Activated gamma-delta T cell treated with Interleukin-2 at 50 U/mL for 16 hours (primary cell): ENCODE measurements around the gene SNAPC1.
"Not testable (repeated sequence)": the region's sequence is repeated elsewhere in the genome, so short reads cannot be mapped to it uniquely, and the experiment has no call there.

ENCODE experiments used
- DNase-seq: peaks from one replicate; pipeline ENCODE4 v3.0.0-alpha.2; 2020

Gene SNAPC1

GRCh38 chr14:61750708-61751474 lies 11.3 kb upstream of the SNAPC1 start:
- DNase-seq: peak; percentile 67

GRCh38 chr14:61751475-61751989 lies 10.7 kb upstream of the SNAPC1 start:
- DNase-seq: no peak

GRCh38 chr14:61752626-61753025 lies 9.6 kb upstream of the SNAPC1 start:
- DNase-seq: no peak

GRCh38 chr14:61753631-61754030 lies 8.6 kb upstream of the SNAPC1 start:
- no peak for DNase-seq

- no peak for DNase-seq
Observed at GRCh38 chr14:61754627-61755381, 7.4 kb upstream of the SNAPC1 start.

GRCh38 chr14:61755382-61755742 lies 6.9 kb upstream of the SNAPC1 start:
- not testable (repeated sequence) for DNase-seq

GRCh38 chr14:61756135-61756534 lies 6.1 kb upstream of the SNAPC1 start:
- no peak for DNase-seq

- DNase-seq: no peak
Observed at GRCh38 chr14:61759878-61760277, 2.3 kb upstream of the SNAPC1 start.

- no peak for DNase-seq
Observed at GRCh38 chr14:61761557-61761956, 663 bp upstream of the SNAPC1 start.

GRCh38 chr14:61764342-61765122 lies 2.3 kb downstream of the SNAPC1 start:
- no peak for DNase-seq

GRCh38 chr14:61765225-61765943 lies 3.2 kb downstream of the SNAPC1 start:
- no peak for DNase-seq

GRCh38 chr14:61766151-61766550 lies 3.9 kb downstream of the SNAPC1 start:
- no peak for DNase-seq

GRCh38 chr14:61768240-61768639 lies 6.0 kb downstream of the SNAPC1 start:
- DNase-seq: no peak

GRCh38 chr14:61769893-61770292 lies 7.7 kb downstream of the SNAPC1 start:
- DNase-seq: no peak

GRCh38 chr14:61774861-61775260 lies 12.6 kb downstream of the SNAPC1 start:
- DNase-seq: no peak

GRCh38 chr14:61780125-61780524 lies 17.9 kb downstream of the SNAPC1 start:
- no peak for DNase-seq

GRCh38 chr14:61797309-61797708 lies 35.1 kb downstream of the SNAPC1 start:
- no peak for DNase-seq

- DNase-seq: no peak
Observed at GRCh38 chr14:61802010-61802568, 39.9 kb downstream of the SNAPC1 start.

GRCh38 chr14:61803755-61804154 lies 41.5 kb downstream of the SNAPC1 start:
- no peak for DNase-seq

- no peak for DNase-seq
Observed at GRCh38 chr14:61805451-61805850, 43.2 kb downstream of the SNAPC1 start.

GRCh38 chr14:61811882-61812346 lies 49.7 kb downstream of the SNAPC1 start:
- no peak for DNase-seq
